ENCODE measurements around the gene PRDM16. TPM values are rescaled to one million over a fixed set of nuclear protein-coding genes. Genes with fewer than 3 reads are reported as not detected.

Gene PRDM16
- total RNA-seq, 1 donor from 2014 or later: 0.43 TPM

GRCh38 chr1:3249631-3250501 lies 180.9 kb downstream of the PRDM16 start:
- FAIRE-seq (no peak), DNase-seq (ENCODE audit: low read depth) (peak; percentile 20)
- Histone ChIP-seq H3K9me3 (ENCODE audit: insufficient read depth, low read depth, low read length) (no peaks in the 10 kb centered on the region), H3K4me3 (ENCODE audit: insufficient read depth, low read depth, low read length) (no peak overlapping the region), H3K36me3 (ENCODE audit: insufficient read depth, low read length) (no peaks in the 10 kb centered on the region), H3K27me3 (ENCODE audit: insufficient read depth, low read length) (peaks cover 9% of the 10 kb centered on the region), H4K20me1 (ENCODE audit: insufficient read depth, low read length) (peaks cover 29% of the 10 kb centered on the region), H3K79me2 (ENCODE audit: insufficient read depth, low read length) (no peaks in the 10 kb centered on the region), H3K4me1 (ENCODE audit: insufficient read depth, low read length) (peaks cover 4% of the 10 kb centered on the region), H3K4me2 (ENCODE audit: low read length) (peak overlapping the region; percentile 26), H3K27ac (ENCODE audit: low read depth, low read length) (no peak overlapping the region), H2AFZ (ENCODE audit: low read depth, low read length) (no peak overlapping the region), H3K9ac (ENCODE audit: low read length) (no peak overlapping the region)
- Mint-ChIP-seq H3K27me3 (ENCODE audit: low read depth, unreplicated experiment) (peaks cover 42% of the 10 kb centered on the region), H3K9me3 (ENCODE audit: unreplicated experiment) (peaks cover 4% of the 10 kb centered on the region), H3K36me3 (ENCODE audit: low read depth, unreplicated experiment) (no peaks in the 10 kb centered on the region), H3K4me1 (ENCODE audit: low read depth, unreplicated experiment) (no peaks in the 10 kb centered on the region), H3K27ac (ENCODE audit: unreplicated experiment) (no peak overlapping the region), H3K4me3 (ENCODE audit: unreplicated experiment) (no peak overlapping the region)
- TF ChIP-seq CTCF (IDR thresholded peaks at IDR 0.05; ENCODE audit: insufficient read depth, low read depth, low read length): no peak
- TF ChIP-seq EZH2 (IDR thresholded peaks at IDR 0.05; ENCODE audit: insufficient read depth, low read length): no peak

- no peak for FAIRE-seq
Measured at GRCh38 chr1:3250624-3251023, 181.6 kb downstream of the PRDM16 start.

More at GRCh38 chr1:3250624-3251023, 181.6 kb downstream of the PRDM16 start:
- H3K27me3 Mint-ChIP-seq (ENCODE audit: low read depth, unreplicated experiment): peaks cover 40% of the 10 kb centered on the region
- no peaks in the 10 kb centered on the region for H3K4me1 ChIP-seq (ENCODE audit: insufficient read depth, low read length)
- H3K4me3 Mint-ChIP-seq (ENCODE audit: unreplicated experiment): no peak overlapping the region
- H3K36me3 ChIP-seq (ENCODE audit: insufficient read depth, low read length): no peaks in the 10 kb centered on the region
- no peak overlapping the region for H2AFZ ChIP-seq (ENCODE audit: low read depth, low read length)
- peaks cover 23% of the 10 kb centered on the region for H4K20me1 ChIP-seq (ENCODE audit: insufficient read depth, low read length)
- no peak overlapping the region for H3K27ac ChIP-seq (ENCODE audit: low read depth, low read length)
- H3K9me3 ChIP-seq (ENCODE audit: insufficient read depth, low read depth, low read length): no peaks in the 10 kb centered on the region
- H3K27ac Mint-ChIP-seq (ENCODE audit: unreplicated experiment): no peak overlapping the region
- peaks cover 9% of the 10 kb centered on the region for H3K27me3 ChIP-seq (ENCODE audit: insufficient read depth, low read length)
- no peaks in the 10 kb centered on the region for H3K79me2 ChIP-seq (ENCODE audit: insufficient read depth, low read length)
- no peak overlapping the region for H3K4me2 ChIP-seq (ENCODE audit: low read length)
- no peaks in the 10 kb centered on the region for H3K36me3 Mint-ChIP-seq (ENCODE audit: low read depth, unreplicated experiment)
- DNase-seq (ENCODE audit: low read depth): no peak
- H3K4me3 ChIP-seq (ENCODE audit: insufficient read depth, low read depth, low read length): no peak overlapping the region
- H3K4me1 Mint-ChIP-seq (ENCODE audit: low read depth, unreplicated experiment): no peaks in the 10 kb centered on the region
- no peak for TF ChIP-seq CTCF (IDR thresholded peaks at IDR 0.05; ENCODE audit: insufficient read depth, low read depth, low read length)
- no peak for TF ChIP-seq EZH2 (IDR thresholded peaks at IDR 0.05; ENCODE audit: insufficient read depth, low read length)
- no peak overlapping the region for H3K9ac ChIP-seq (ENCODE audit: low read length)
- peaks cover 4% of the 10 kb centered on the region for H3K9me3 Mint-ChIP-seq (ENCODE audit: unreplicated experiment)

All from astrocyte (in vitro differentiated cells and primary cell).